HG02759 (cell line): ENCODE measurements around the gene AHNAK.
"Not testable (repeated sequence)": the region's sequence is repeated elsewhere in the genome, so short reads cannot be mapped to it uniquely, and the experiment has no call there.

ENCODE experiments used
- ATAC-seq: cut with Tn5 transposase; IDR thresholded peaks from one replicate; pipeline ENCODE4 v1.9.1; 2021; ENCODE audit warnings: mild to moderate bottlenecking, moderate library complexity; ENCODE audit not compliant: unreplicated experiment

Gene AHNAK

GRCh38 chr11:62499311-62499943 lies 47.2 kb downstream of the AHNAK start:
- ATAC-seq: not testable (repeated sequence)

DNA sequence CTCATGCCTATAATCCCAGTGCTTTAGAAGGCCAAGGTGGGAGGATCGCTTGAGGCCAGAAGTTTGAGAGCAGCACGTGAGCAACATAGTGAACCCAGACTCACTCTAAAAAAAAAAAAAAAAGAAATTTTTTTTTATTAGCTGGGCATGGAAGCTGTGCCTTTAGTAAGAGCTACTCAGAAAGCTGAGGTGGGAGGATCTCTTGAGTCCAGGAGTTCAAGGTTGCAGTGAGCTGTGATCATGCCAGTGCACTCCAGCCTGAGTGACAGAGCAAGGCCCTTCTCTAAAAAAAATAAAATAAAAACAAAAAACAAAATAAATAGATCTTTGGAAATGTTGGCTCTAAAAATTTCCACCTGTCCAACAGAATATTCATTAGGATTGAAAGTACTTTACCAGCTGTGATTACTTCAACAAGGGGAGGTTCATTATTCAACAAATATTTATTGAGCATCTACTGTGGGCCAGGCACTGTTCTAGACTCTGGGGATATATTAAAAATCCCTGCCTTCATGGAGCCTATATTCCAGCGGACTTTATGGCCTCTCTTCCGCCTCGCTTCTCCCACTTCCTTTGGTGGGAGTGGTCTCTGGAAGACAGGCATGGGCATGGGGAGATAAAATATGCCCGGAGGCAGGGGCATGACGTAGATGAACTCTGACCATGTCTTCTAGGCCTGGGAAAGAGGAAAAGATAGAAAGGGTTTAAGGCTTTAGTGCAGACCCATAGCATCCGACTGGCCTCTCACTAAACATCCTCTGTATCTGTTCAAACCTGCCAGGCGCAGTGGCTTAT lies 47.9 kb downstream of the AHNAK start:
- no peak for ATAC-seq

DNA sequence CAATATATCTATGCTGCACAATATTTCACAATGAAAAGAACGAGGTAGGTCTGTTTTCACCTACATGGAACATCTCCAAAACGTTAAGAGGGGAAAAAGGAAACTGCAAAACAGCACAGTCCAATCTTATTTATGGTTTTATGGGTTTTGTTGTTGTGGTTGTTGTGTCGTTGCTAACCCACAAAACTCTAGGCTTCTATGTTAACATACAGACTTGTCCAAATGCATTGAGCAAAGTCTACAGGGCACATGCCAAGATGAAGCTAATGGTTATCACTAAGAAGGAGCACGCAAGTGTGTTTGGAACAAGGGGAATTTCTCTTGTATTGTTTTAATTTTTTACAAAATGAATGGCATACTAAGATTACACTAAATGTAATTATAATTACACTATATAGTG lies 48.6 kb downstream of the AHNAK start:
- no peak for ATAC-seq

DNA sequence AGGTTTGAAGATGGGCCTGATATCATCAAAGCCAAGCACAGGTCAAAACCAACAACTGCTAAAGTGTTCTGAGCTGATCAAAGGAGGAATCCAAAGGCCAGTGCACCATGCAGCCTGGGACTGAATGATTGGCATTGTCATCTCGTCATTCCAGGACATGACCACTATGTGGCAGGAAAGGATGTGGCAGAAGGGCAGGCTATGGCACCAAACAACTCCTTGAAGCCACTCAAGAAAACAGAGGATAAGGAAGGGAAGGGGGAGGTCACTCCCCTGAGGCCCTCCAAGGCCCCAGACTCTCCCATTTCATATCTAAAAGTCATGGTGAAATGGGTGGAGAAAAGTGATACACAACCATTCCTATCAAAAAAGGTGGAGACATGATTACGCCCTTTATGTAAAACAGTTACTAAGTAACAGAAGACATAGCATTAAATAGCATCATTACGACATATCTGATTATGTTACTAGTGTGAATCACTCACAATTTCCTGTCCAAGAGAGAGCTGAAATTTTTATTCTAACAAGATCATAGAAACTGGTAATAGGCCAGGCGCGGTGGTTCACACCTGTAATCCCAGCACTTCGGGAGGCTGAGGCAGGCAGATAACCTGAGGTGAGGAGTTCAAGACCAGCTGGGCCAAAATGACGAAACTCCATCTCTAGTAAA lies 49.3 kb downstream of the AHNAK start:
- ATAC-seq: no peak

- ATAC-seq: no peak
These were observed 49.9 kb downstream of the AHNAK start for GRCh38 chr11:62496676-62497075.

GRCh38 chr11:62494246-62494645 lies 52.4 kb downstream of the AHNAK start:
- no peak for ATAC-seq

DNA sequence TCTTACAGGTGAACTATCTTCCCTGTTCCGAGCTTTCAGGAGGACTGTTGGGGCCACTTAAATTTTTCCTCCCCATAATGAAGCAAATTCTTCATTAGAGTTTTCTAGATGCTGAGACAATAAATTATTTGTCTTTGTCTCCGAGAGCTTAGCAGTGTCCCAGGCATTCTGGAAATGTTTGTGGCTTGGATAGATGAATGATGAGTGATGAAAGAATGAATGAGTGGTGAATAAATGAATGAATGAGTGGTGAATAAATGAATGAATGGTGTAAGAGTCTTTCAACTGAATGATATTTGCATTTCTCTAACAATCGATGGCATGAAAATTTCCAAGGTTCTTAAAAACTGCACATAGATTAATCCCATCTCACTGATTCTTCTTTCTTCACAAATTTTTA lies 52.8 kb downstream of the AHNAK start:
- no peak for ATAC-seq

- ATAC-seq: no peak
These were observed 54.0 kb downstream of the AHNAK start for GRCh38 chr11:62492586-62492985.

- no peak for ATAC-seq
These were observed 54.9 kb downstream of the AHNAK start for GRCh38 chr11:62491571-62492329.

- no peak for ATAC-seq
These were observed 57.4 kb downstream of the AHNAK start for GRCh38 chr11:62489204-62489603.

- no peak for ATAC-seq
These were observed 58.7 kb downstream of the AHNAK start for GRCh38 chr11:62487738-62488551.

DNA sequence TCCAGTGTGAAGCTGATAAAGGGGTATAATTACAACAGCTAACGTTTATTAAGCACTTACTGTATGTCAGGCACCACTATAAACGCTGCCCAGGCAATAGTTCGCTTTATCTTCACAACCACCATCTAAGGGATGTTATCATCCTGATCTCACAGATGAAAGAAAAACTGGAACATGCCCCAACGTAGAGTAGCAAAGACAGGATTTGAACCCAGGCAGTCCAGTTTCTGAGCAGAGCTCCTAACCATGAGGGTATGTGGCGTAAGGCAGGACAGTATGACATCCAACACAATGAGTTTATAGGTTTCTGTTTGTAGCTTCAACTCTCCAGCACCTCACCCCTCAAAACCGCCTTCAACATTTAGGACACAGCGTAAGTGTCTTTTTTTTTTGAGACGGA lies 59.5 kb downstream of the AHNAK start:
- ATAC-seq: no peak

- no peak for ATAC-seq
These were observed 62.3 kb downstream of the AHNAK start for GRCh38 chr11:62484352-62484751.

DNA sequence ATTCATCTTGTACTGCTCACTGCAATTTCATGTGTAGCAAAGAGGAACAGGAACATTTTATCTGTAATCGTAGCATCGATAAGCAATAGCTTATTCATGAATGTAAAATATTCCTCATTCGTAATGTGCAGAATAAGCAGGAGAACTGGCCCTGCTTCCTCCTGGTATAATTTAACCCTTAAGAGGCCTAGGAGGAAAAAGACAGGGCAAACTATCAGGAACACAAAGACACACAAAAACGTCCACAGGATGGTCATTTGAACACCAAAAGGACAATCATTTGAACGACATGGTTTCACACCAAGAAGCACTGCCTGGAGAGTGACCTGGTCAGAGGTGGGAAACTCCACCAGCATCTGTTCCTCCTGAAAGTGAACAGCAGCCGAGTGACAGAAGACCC lies 63.9 kb downstream of the AHNAK start:
- no peak for ATAC-seq

- ATAC-seq: no peak
These were observed 66.9 kb downstream of the AHNAK start for GRCh38 chr11:62479631-62480201.

- no peak for ATAC-seq
These were observed 68.7 kb downstream of the AHNAK start for GRCh38 chr11:62477927-62478326.

DNA sequence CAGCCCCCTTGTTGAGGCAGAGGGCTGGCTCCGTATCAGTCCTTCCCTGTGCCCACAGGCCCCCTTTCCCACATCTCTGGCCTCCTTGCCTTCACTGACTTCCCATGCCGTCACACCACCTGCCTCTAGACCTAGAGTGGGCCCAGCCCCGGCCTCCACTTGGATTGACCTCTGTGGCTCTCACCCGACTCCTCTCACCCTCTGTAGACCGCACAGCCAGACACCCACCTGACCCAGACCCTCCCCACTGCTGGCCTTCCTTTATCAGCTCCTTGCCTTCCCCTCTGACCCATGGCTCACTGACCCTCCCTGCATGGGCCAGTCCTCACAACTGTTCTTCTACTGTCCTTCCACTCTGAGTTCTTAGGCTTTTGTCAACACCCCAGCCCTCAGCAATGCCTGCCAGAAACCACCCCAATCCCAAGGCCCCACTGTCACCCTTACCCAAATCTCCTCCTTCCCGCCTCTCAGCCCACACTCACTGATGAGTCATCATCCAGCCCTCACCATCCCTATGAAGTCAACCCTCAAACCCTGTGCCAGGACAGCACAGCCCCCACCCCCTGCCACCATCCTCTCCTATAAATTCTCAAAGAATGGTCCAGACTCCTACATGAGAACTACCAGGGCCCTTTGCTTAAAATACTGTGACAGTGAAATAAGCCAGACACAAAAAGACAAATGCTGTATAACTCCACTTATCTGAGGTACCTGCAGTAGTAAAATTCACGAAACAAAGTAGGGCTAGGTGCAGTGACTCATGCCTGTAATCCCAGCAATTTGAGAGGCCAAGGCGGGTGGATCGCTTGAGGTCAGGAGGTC lies 74.3 kb downstream of the AHNAK start:
- no peak for ATAC-seq

GRCh38 chr11:62471603-62472002 lies 75.0 kb downstream of the AHNAK start:
- no peak for ATAC-seq

DNA sequence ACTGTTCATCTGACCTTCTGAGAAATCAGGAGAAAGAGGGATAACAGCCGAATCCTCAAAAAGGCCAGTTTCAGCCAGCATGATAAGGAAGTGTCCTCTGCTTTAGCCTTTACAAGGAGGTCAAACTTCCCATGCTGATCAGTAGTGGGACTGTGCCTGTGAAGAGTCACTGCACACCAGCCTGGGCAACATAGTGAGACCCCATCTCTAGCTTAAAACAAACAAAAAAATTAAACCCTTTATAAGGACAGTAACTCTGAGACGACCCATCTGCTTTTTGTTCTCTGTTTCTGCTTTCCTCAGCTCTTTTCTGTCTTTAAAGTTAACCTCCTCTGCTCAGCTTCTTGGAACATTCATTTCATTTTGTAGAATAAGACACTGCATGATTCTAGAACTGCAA lies 78.0 kb downstream of the AHNAK start:
- ATAC-seq: no peak
